Ovary (tissue), 10 donors: Measurements from ENCODE around the gene NCAN. TPM values are rescaled to one million over a fixed set of nuclear protein-coding genes. Genes with fewer than 3 reads are reported as not detected.

Source experiments
- DNase-seq, 5 donors: peaks; one replicate each; pipeline ENCODE4 v3.0.0-alpha.2; 2019 to 2020
- H3K27ac ChIP-seq, 2 donors: fragments of 200-600 bp; one replicate each; pipeline versions ENCODE4 v1.5.1 to v1.8.0; 2019 to 2022
- H3K27me3 ChIP-seq: fragments of 200-600 bp; one replicate; pipeline ENCODE4 v1.8.0; 2022
- H3K36me3 ChIP-seq: fragments of 200-600 bp; sonication (generic); one replicate; pipeline ENCODE4 v1.5.1; 2019
- H3K4me1 ChIP-seq: one replicate; pipeline ENCODE4 v1.8.1; 2013; ENCODE audit warnings: mild to moderate bottlenecking, moderate library complexity; ENCODE audit not compliant: insufficient read depth
- H3K4me3 ChIP-seq: fragments of 200-600 bp; sonication (generic); one replicate; pipeline ENCODE4 v1.5.1; 2017
- H3K9me3 ChIP-seq, 2 donors: fragments of 200-600 bp in 1 of 2; sonication (generic) in 1 of 2; one replicate each; pipeline versions ENCODE4 v1.5.1 to v1.8.1; 2013 to 2019; ENCODE audit warnings: mild to moderate bottlenecking in 1 of 2, moderate library complexity in 1 of 2
- CTCF ChIP-seq, 3 donors: fragments of 450-650 bp in 2 of 3; fragments of 200-600 bp in 1 of 3; IDR thresholded peaks; one replicate each; pipeline versions ENCODE4 v1.5.1 to v1.8.0; 2016 to 2022; ENCODE audit warnings: antibody characterized with exemption in 3 of 3, mild to moderate bottlenecking in 1 of 3
- EP300 ChIP-seq: sonication (generic); formaldehyde crosslinking; IDR thresholded peaks from one replicate; pipeline ENCODE4 v1.6.1; 2017; ENCODE audit warnings: antibody characterized with exemption
- POLR2A ChIP-seq: fragments of 450-650 bp; IDR thresholded peaks from one replicate; pipeline ENCODE4 v1.6.1; 2017; ENCODE audit warnings: antibody characterized with exemption, mild to moderate bottlenecking, moderate library complexity
- WGBS, 3 donors: extraction: QIAGEN DNeasy Blood & Tissue Kit in 1 of 3; methylation state at CpG; one replicate each; pipeline versions ENCODE4 v1.1.5 to v1.1.7; 2013 to 2017; 5-methylcytosine and 5-hydroxymethylcytosine counted together
- intact Hi-C, 4 donors: fragments of 100-400 bp; cut with DNase I; formaldehyde crosslinking; loops; one replicate each; pipeline versions ENCODE4 v1.11.0 to v1.15.1; 2022 to 2023
- long read RNA-seq, 3 donors: library from polyadenylated mRNA in 2 of 3; unstranded in 2 of 3; transcript quantifications; one replicate each; pipeline ENCODE4 v2.0.0 and lab custom pipeline, GENCODE V29; 2021 to 2026
- polyA plus RNA-seq, 2 donors: library from polyadenylated mRNA; stranded (reverse); fragments of 200-250 nt in 1 of 2; fragments of 350-450 nt in 1 of 2; fragmentation: Illumina TruSeq in 1 of 2; extraction: RNeasy Lipid Tissue Mini Kit (QIAGEN cat#74804) in 1 of 2; gene quantifications; one replicate each; pipeline ENCODE4 v1.2.3, GENCODE V29; 2013 to 2014
- total RNA-seq, 7 donors: library from RNA; depleted of rRNA in 2 of 7; stranded (reverse); fragments of >200 nt in 2 of 7; fragmentation: NEBNext Ultra II Directional in 3 of 7; extraction: Animal tissue kit (Norgen Biotek cat#: 25700) in 3 of 7; gene quantifications; one replicate each; pipeline versions ENCODE4 v1.1.0 to v1.2.4, GENCODE V29; 2016 to 2023
- donor health status: DM: no; HTN: no; CAD: no; lungs with moderate emphysema.
- donor health status: DM: no; HTN: no; CAD: no.
- donor health status: Bipolar disorder and iron deficiency.
- donor health status: DM: yes; HTN: yes; CAD: no.
- donor health status: DM: no; HTN: no; CAD: no.
- donor health status: DM: yes; HTN: yes; CAD: no.

The NCAN gene
- total RNA-seq, result not detected
- polyA plus RNA-seq, result not detected
- long read RNA-seq, donor 1, result 0 reads
- long read RNA-seq, donor 2, result 0 reads
- long read RNA-seq, donor 3, result 0 reads

- no peaks in the 10 kb centered on the region for H3K36me3 ChIP-seq
- H3K9me3 ChIP-seq, result no peaks in the 10 kb centered on the region
- H3K27ac ChIP-seq, result no peak within 1 kb of the TSS
- no peaks in the 10 kb centered on the region for H3K27me3 ChIP-seq
- DNase-seq, result no peak
- no peak within 1 kb of the TSS for H3K4me3 ChIP-seq
- 7% methylated on average over 51 to 54 of the region's 54 CpGs for WGBS, 3 donors
- H3K4me1 ChIP-seq, result no peaks in the 10 kb centered on the region
- intact Hi-C loops, result no loop called here
- TF ChIP-seq CTCF (IDR thresholded peaks at IDR 0.05) (no peak), EP300 (no peak), POLR2A (no peak)
Measured at GRCh38 chr19:19211499-19212420, at the start of gene NCAN. Gene NCAN (plus strand): TSS chr19:19211958. CDS start chr19:19216954, 4,996 bp downstream.

- Histone ChIP-seq H3K36me3 (no peaks in the 10 kb centered on the region), H3K27me3 (no peaks in the 10 kb centered on the region), H3K27ac (no peak overlapping the region), H3K9me3 (no peaks in the 10 kb centered on the region), H3K4me3 (no peak overlapping the region), H3K4me1 (no peaks in the 10 kb centered on the region)
- no peak for DNase-seq
- 87 to 93% (median 89%) methylated on average over 7 of the region's 7 CpGs for WGBS, 3 donors
- TF ChIP-seq CTCF (IDR thresholded peaks at IDR 0.05) (no peak), POLR2A (no peak), EP300 (no peak)
- intact Hi-C loops, result no loop called here
Measured at GRCh38 chr19:19162495-19162894, 49.3 kb upstream of the NCAN start.

GRCh38 chr19:19165396-19165795 lies 46.4 kb upstream of the NCAN start:
- 97 to 100% (median 100%) methylated on average over 1 of the region's 1 CpG for WGBS, 3 donors
- DNase-seq, result no peak
- no peak overlapping the region for H3K27ac ChIP-seq
- H3K27me3 ChIP-seq, result no peaks in the 10 kb centered on the region
- no peak overlapping the region for H3K4me3 ChIP-seq
- no peak for TF ChIP-seq EP300
- TF ChIP-seq POLR2A, result no peak
- TF ChIP-seq CTCF (IDR thresholded peaks at IDR 0.05), result no peak
- intact Hi-C loops, result no loop called here
- no peaks in the 10 kb centered on the region for H3K9me3 ChIP-seq
- H3K36me3 ChIP-seq, result no peaks in the 10 kb centered on the region
- peaks cover 4% of the 10 kb centered on the region for H3K4me1 ChIP-seq

- Histone ChIP-seq H3K27me3 (no peaks in the 10 kb centered on the region), H3K36me3 (no peaks in the 10 kb centered on the region), H3K9me3 (no peaks in the 10 kb centered on the region), H3K4me3 (no peak overlapping the region), H3K27ac (no peak overlapping the region), H3K4me1 (peaks cover 7% of the 10 kb centered on the region)
- 62 to 72% (median 71%) methylated on average over 3 of the region's 3 CpGs for WGBS, 3 donors
- no peak for TF ChIP-seq CTCF (IDR thresholded peaks at IDR 0.05)
- no peak for TF ChIP-seq POLR2A
- intact Hi-C loops, result no loop called here
- DNase-seq, result no peak
Measured at GRCh38 chr19:19167612-19168011, 44.1 kb upstream of the NCAN start.
